Measurements from ENCODE around the gene SMPD3.
A peak's percentile ranks its signal among the peaks of the same experiment; 100 is the strongest.

SMPD3 gene

GRCh38 chr16:68470461-68471150 lies 22.3 kb upstream of the SMPD3 start:
- peak; percentile 24 to 69 for DNase-seq

- DNase-seq, result peak in 1 of 2 donors; percentile 13
Measured at GRCh38 chr16:68469796-68470460, 21.6 kb upstream of the SMPD3 start.

- no peak for DNase-seq
Measured at GRCh38 chr16:68468842-68469241, 20.5 kb upstream of the SMPD3 start.

GRCh38 chr16:68466174-68466573 lies 17.9 kb upstream of the SMPD3 start:
- no peak for DNase-seq

GRCh38 chr16:68463904-68464303 lies 15.6 kb upstream of the SMPD3 start:
- no peak for DNase-seq

GRCh38 chr16:68460067-68460466 lies 11.8 kb upstream of the SMPD3 start:
- DNase-seq, result no peak

GRCh38 chr16:68459457-68459856 lies 11.1 kb upstream of the SMPD3 start:
- no peak for DNase-seq

- DNase-seq, result no peak
Measured at GRCh38 chr16:68458551-68458950, 10.2 kb upstream of the SMPD3 start.

- DNase-seq, result no peak
Measured at GRCh38 chr16:68458101-68458500, 9.8 kb upstream of the SMPD3 start.

- DNase-seq, result no peak
Measured at GRCh38 chr16:68455631-68456030, 7.3 kb upstream of the SMPD3 start.

- DNase-seq, result no peak
Measured at GRCh38 chr16:68454920-68455435, 6.7 kb upstream of the SMPD3 start.

- no peak for DNase-seq
Measured at GRCh38 chr16:68453816-68454215, 5.5 kb upstream of the SMPD3 start.

- no peak for DNase-seq
Measured at GRCh38 chr16:68452176-68452575, 3.9 kb upstream of the SMPD3 start.

- DNase-seq, result no peak
Measured at GRCh38 chr16:68451676-68452075, 3.4 kb upstream of the SMPD3 start.

- DNase-seq, result no peak
Measured at GRCh38 chr16:68450741-68451255, 2.5 kb upstream of the SMPD3 start.

- DNase-seq, result no peak
Measured at GRCh38 chr16:68447653-68448359, 502 bp downstream of the SMPD3 start.

GRCh38 chr16:68446681-68447652 lies 1.3 kb downstream of the SMPD3 start:
- DNase-seq, result no peak

- peak; percentile 43 to 45 for DNase-seq
Measured at GRCh38 chr16:68445458-68445857, 2.9 kb downstream of the SMPD3 start.

- peak in 1 of 2 donors; percentile 13 for DNase-seq
Measured at GRCh38 chr16:68444056-68444657, 4.2 kb downstream of the SMPD3 start.

- DNase-seq, result no peak
Measured at GRCh38 chr16:68436581-68436980, 11.7 kb downstream of the SMPD3 start.

- no peak for DNase-seq
Measured at GRCh38 chr16:68434624-68435210, 13.6 kb downstream of the SMPD3 start.

All from CD4-positive, alpha-beta T cell treated with Interleukin-1 beta for 1 hour (primary cell).